CD4-positive, CD25-positive, alpha-beta regulatory T cell (primary cell): ENCODE measurements around the gene NEU4. TPM values are rescaled to one million over a fixed set of nuclear protein-coding genes. Genes with fewer than 3 reads are reported as not detected.

Experiments
- ATAC-seq, 2 donors: fragments of 150-1000 bp; cut with Tn5 transposase; one replicate each; pipeline ENCODE4 v1.10.0; 2021; ENCODE audit warnings: low read depth in 2 of 2, moderate number of reproducible peaks in 2 of 2, moderate library complexity in 1 of 2
- DNase-seq, 3 donors: peaks; one replicate each; pipeline versions ENCODE4 v3.0.0 to v3.0.0-alpha.2; 2012 to 2022; ENCODE audit warnings: mixed read lengths in 1 of 3
- H3K27ac ChIP-seq: one replicate; pipeline ENCODE4 v1.7.0; 2013; ENCODE audit warnings: mild to moderate bottlenecking, low read length; ENCODE audit not compliant: insufficient read depth, poor library complexity, severe bottlenecking
- H3K27me3 ChIP-seq: one replicate; pipeline ENCODE4 v1.7.0; 2013; ENCODE audit warnings: low read length; ENCODE audit not compliant: control insufficient read depth, insufficient read depth
- H3K36me3 ChIP-seq: one replicate; pipeline ENCODE4 v1.7.0; 2013; ENCODE audit warnings: mild to moderate bottlenecking, low read length, moderate library complexity; ENCODE audit not compliant: control insufficient read depth, insufficient read depth
- H3K4me1 ChIP-seq: 2 replicates; pipeline ENCODE4 v1.7.0; 2013; ENCODE audit warnings: mild to moderate bottlenecking, low read length; ENCODE audit not compliant: insufficient read depth, control insufficient read depth, poor library complexity, severe bottlenecking
- H3K4me3 ChIP-seq: one replicate; pipeline ENCODE4 v1.7.0; 2013; ENCODE audit warnings: low read depth, mild to moderate bottlenecking, low read length, moderate library complexity
- H3K9me3 ChIP-seq, 2 experiments: 1 replicate in 1 of 2; 2 replicates in 1 of 2; pipeline ENCODE4 v1.7.0; 2013; ENCODE audit warnings: low read length in 2 of 2, mild to moderate bottlenecking in 1 of 2, moderate library complexity in 1 of 2; ENCODE audit not compliant: control insufficient read depth in 2 of 2
- H3K27ac Mint-ChIP-seq, 3 donors: one replicate each; pipeline ENCODE4 v1.8.0; 2020 to 2022; ENCODE audit warnings: mild to moderate bottlenecking in 3 of 3, mixed read lengths in 3 of 3, moderate library complexity in 2 of 3
- H3K27me3 Mint-ChIP-seq: one replicate; pipeline ENCODE4 v1.8.0; 2022; ENCODE audit warnings: mild to moderate bottlenecking, mixed read lengths
- H3K36me3 Mint-ChIP-seq: one replicate; pipeline ENCODE4 v1.8.0; 2020; ENCODE audit warnings: mixed read lengths
- H3K4me1 Mint-ChIP-seq, 4 donors: one replicate each; pipeline ENCODE4 v1.8.0; 2020 to 2022; ENCODE audit warnings: mixed read lengths in 4 of 4, mild to moderate bottlenecking in 1 of 4
- H3K4me3 Mint-ChIP-seq, 4 donors: one replicate each; pipeline ENCODE4 v1.8.0; 2020 to 2022; ENCODE audit warnings: mild to moderate bottlenecking in 4 of 4, mixed read lengths in 4 of 4, moderate library complexity in 3 of 4
- H3K9me3 Mint-ChIP-seq, 7 donors: one replicate each; pipeline ENCODE4 v1.8.0; 2020 to 2022; ENCODE audit warnings: mixed read lengths in 7 of 7, mild to moderate bottlenecking in 3 of 7, moderate library complexity in 2 of 7
- polyA plus RNA-seq, 4 donors: library from polyadenylated mRNA; unstranded; fragments of 300-500 nt; fragmentation: Illumina TruSeq; gene quantifications; one replicate each; pipeline ENCODE4 v1.2.3, GENCODE V29; 2021
- total RNA-seq: library from RNA; stranded (reverse); gene quantifications from one replicate; pipeline ENCODE4 v1.2.3, GENCODE V29; 2022

Gene NEU4
- total and polyA plus RNA-seq, 5 donors from 2014 or later: 0.16 to 3.8 (median 0.67) TPM; not detected in 2

DNA sequence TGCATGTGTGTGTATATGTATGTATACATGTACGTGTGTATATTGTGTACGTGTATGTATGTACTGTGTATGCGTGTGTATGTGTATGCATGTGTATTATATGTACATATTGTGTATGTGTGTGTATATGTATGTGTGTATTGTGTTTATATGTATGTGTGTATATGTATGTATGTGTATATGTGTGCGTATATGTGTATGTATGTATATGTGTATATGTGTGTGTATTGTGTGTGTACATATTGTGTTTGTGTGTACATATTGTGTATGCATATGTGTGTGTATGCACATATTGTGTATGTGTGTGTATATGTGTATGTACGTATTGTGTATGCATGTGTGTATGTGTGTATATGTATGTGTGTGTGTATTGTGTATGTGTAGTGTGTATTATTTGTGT, 15.6 kb upstream of the NEU4 start:
- peaks cover 5% of the 10 kb centered on the region for H3K27me3 Mint-ChIP-seq
- no peak overlapping the region for H3K4me3 Mint-ChIP-seq
- Histone ChIP-seq H3K27ac (no peak overlapping the region), H3K9me3 (no peaks in the 10 kb centered on the region), H3K27me3 (no peaks in the 10 kb centered on the region), H3K4me3 (no peak overlapping the region), H3K36me3 (no peaks in the 10 kb centered on the region), H3K4me1 (no peaks in the 10 kb centered on the region)
- no peak overlapping the region for H3K27ac Mint-ChIP-seq
- no peaks in the 10 kb centered on the region for H3K9me3 Mint-ChIP-seq
- ATAC-seq (no peak), DNase-seq (no peak)
- no peaks in the 10 kb centered on the region for H3K4me1 Mint-ChIP-seq
- no peaks in the 10 kb centered on the region for H3K36me3 Mint-ChIP-seq

DNA sequence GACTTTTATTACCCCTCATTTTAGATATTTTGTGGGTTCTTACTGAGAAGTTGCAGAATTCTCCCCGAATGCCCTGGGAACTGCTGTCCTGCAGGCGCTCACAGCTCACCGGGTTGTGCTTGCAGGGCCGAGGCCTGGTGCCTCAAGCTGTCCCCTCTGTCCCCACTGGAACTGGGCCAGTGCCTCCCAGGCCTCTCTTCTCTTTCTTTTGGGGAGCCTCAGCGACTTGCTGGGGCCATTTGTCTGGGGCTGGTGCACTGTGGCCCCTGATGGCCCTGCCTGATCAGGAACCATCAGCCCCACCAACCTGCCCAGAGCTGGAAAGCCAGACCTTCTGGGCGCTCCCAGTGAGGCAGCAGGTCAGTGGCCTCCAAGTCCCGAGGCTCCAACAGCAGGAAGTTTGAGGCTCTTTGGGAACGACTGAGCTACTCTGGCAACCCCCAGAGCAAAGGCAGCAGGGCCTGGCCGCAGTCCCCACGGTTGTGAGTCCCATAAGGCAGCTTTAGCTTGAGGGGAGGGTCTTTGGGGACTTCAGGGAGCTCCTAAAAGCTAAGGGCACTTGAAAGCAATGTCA, 14.7 kb upstream of the NEU4 start:
- no peak overlapping the region for H3K4me3 ChIP-seq
- no peaks in the 10 kb centered on the region for H3K4me1 Mint-ChIP-seq
- H3K4me1 ChIP-seq: no peaks in the 10 kb centered on the region
- DNase-seq (no peak), ATAC-seq (no peak)
- no peak overlapping the region for H3K27ac ChIP-seq
- no peak overlapping the region for H3K27ac Mint-ChIP-seq
- no peaks in the 10 kb centered on the region for H3K36me3 ChIP-seq
- no peak overlapping the region for H3K4me3 Mint-ChIP-seq
- no peaks in the 10 kb centered on the region for H3K9me3 Mint-ChIP-seq
- no peaks in the 10 kb centered on the region for H3K9me3 ChIP-seq
- no peaks in the 10 kb centered on the region for H3K27me3 ChIP-seq
- peaks cover 5% of the 10 kb centered on the region for H3K27me3 Mint-ChIP-seq
- H3K36me3 Mint-ChIP-seq: no peaks in the 10 kb centered on the region

DNA sequence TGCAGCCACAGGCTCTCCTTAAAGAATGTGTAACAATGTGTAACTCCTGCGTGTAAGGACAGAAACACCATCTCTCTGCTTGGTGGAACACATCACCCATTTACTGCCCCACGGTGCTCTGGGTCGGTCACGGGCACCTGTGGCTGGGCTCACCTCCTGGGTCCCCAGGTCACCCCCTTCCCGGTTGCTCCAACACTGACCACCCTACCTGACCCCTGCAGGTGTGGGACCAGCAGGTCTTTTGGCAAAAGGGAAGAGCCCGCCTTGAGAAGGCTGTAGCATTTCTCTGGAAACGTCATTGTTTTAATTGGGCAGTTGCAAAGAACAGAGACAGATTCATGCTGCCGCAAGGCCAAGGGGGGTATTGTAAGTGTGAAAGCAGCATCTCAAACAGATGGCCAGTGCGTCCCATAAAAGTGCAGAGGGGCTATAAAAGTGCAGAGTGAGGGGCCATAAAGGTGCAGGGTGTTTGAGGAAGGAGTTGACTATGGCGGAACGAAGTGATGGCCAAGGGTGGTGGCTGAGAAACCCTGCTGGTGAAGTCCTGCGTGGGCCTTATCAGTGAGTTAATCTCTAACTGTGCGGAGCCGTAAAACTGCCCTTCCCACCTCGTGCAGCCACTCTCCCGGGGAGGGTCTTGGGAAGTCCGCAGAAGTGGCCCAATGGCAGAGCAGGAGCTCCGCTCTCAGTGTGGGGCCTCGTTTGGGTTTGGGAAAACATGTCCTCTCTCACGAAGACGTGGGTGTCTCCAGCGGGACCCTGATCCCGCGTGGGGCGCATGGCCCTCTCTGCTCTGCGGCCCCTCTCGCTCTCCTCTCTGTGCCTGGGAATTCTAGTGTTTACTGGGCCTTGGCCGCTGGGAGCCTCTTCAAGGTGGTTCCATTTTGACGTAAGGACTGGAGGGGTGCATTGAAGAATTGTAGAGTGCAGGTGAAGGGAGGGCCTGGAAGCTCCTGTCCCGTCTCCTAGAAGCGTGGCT, 13.7 kb upstream of the NEU4 start:
- DNase-seq: no peak
- no peaks in the 10 kb centered on the region for H3K9me3 ChIP-seq

DNA sequence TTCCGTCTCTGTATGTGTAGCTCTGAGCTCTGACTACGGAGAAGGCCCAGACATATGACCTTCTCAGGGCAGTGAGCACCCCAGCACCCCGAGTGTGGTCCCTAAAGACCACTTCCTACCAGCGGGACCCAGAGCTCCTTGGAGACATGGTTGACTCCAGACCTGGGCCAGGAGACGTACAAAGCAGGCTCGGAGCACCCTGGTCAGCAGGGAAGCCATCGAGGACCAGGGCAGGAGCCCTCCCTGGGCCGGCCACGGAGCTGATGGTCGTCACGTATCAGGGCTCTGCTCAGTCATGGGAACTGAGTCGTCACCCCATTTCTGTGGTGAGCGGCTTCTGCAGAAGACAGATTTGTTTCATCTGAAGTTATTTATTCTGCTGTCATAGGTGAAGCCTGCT, 12.8 kb upstream of the NEU4 start:
- H3K36me3 ChIP-seq: no peaks in the 10 kb centered on the region
- H3K27me3 ChIP-seq: no peaks in the 10 kb centered on the region
- H3K4me1 ChIP-seq: no peaks in the 10 kb centered on the region
- no peaks in the 10 kb centered on the region for H3K4me1 Mint-ChIP-seq
- H3K9me3 ChIP-seq: no peaks in the 10 kb centered on the region
- no peak overlapping the region for H3K4me3 Mint-ChIP-seq
- no peaks in the 10 kb centered on the region for H3K36me3 Mint-ChIP-seq
- peaks cover 2% of the 10 kb centered on the region for H3K27me3 Mint-ChIP-seq
- no peak overlapping the region for H3K27ac Mint-ChIP-seq
- ATAC-seq (no peak), DNase-seq (no peak)
- H3K27ac ChIP-seq: no peak overlapping the region
- no peaks in the 10 kb centered on the region for H3K9me3 Mint-ChIP-seq
- no peak overlapping the region for H3K4me3 ChIP-seq

More for the DNA sequence above, 13.7 kb upstream of the NEU4 start:
- no peak overlapping the region for H3K4me3 Mint-ChIP-seq
- no peaks in the 10 kb centered on the region for H3K36me3 ChIP-seq
- H3K27me3 ChIP-seq: no peaks in the 10 kb centered on the region
- H3K27ac ChIP-seq: no peak overlapping the region
- H3K4me3 ChIP-seq: no peak overlapping the region
- H3K27me3 Mint-ChIP-seq: peaks cover 5% of the 10 kb centered on the region
- H3K4me1 ChIP-seq: no peaks in the 10 kb centered on the region
- H3K27ac Mint-ChIP-seq: no peak overlapping the region
- no peaks in the 10 kb centered on the region for H3K9me3 Mint-ChIP-seq
- no peaks in the 10 kb centered on the region for H3K4me1 Mint-ChIP-seq
- no peak for ATAC-seq
- H3K36me3 Mint-ChIP-seq: no peaks in the 10 kb centered on the region

GRCh38 chr2:241796610-241797138, 12.3 kb upstream of the NEU4 start:
- ATAC-seq (no peak), DNase-seq (no peak)
- Histone ChIP-seq H3K4me1 (no peaks in the 10 kb centered on the region), H3K4me3 (no peak overlapping the region), H3K27ac (no peak overlapping the region), H3K27me3 (no peaks in the 10 kb centered on the region), H3K9me3 (no peaks in the 10 kb centered on the region), H3K36me3 (no peaks in the 10 kb centered on the region)
- no peaks in the 10 kb centered on the region for H3K36me3 Mint-ChIP-seq
- H3K27me3 Mint-ChIP-seq: peaks cover 4% of the 10 kb centered on the region
- H3K4me3 Mint-ChIP-seq: no peak overlapping the region
- no peaks in the 10 kb centered on the region for H3K9me3 Mint-ChIP-seq
- H3K4me1 Mint-ChIP-seq: no peaks in the 10 kb centered on the region
- no peak overlapping the region for H3K27ac Mint-ChIP-seq

DNA sequence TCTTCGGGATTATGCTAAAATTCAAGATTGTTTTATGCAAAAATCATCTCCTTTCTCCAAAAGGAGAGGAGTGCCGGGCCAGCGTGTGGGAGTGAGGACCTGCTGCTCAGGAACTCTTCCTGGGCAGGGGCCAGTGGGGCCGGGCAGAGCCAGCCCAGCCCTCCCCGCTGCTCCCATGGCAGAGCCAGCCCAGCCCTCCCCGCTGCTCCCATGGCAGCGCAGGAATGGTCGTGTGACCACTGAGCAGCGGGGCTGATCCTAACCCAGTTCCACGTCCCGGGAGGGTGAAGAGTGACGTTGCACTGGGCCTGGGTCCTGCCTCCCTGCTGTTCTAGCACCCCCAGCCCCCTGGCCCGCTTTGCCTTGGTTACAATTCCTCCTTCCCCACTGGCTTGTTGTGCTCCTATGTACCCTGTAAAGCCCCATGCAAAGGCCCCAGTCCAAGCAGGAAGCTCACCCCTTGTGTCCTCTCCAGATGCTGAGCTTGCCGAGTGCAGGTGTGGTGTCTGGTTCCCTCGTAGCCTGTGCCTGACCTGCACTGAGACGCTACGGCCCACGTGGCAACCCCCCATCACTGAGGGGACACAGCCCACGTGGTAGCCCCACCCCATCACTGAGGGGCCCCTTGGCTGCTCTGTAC, 11.4 kb upstream of the NEU4 start:
- peak overlapping the region in 1 of 3 donors; percentile 36 for H3K27ac Mint-ChIP-seq
- no peak for DNase-seq

GRCh38 chr2:241798081-241798630, 10.8 kb upstream of the NEU4 start:
- no peaks in the 10 kb centered on the region for H3K36me3 Mint-ChIP-seq
- no peak overlapping the region for H3K4me3 Mint-ChIP-seq
- no peak overlapping the region for H3K4me3 ChIP-seq
- no peaks in the 10 kb centered on the region for H3K4me1 Mint-ChIP-seq
- no peak overlapping the region for H3K27ac ChIP-seq
- H3K36me3 ChIP-seq: no peaks in the 10 kb centered on the region
- H3K27ac Mint-ChIP-seq: no peak overlapping the region
- no peak for DNase-seq
- no peaks in the 10 kb centered on the region for H3K9me3 ChIP-seq
- ATAC-seq: no peak
- peaks cover 6% of the 10 kb centered on the region for H3K27me3 Mint-ChIP-seq
- peaks cover 4% of the 10 kb centered on the region for H3K4me1 ChIP-seq
- no peaks in the 10 kb centered on the region for H3K9me3 Mint-ChIP-seq
- no peaks in the 10 kb centered on the region for H3K27me3 ChIP-seq

More for the DNA sequence above, 11.4 kb upstream of the NEU4 start:
- no peak overlapping the region for H3K4me3 Mint-ChIP-seq
- no peaks in the 10 kb centered on the region for H3K36me3 ChIP-seq
- H3K9me3 Mint-ChIP-seq: no peaks in the 10 kb centered on the region
- H3K27me3 ChIP-seq: no peaks in the 10 kb centered on the region
- peaks cover 4% of the 10 kb centered on the region for H3K27me3 Mint-ChIP-seq
- H3K36me3 Mint-ChIP-seq: no peaks in the 10 kb centered on the region
- H3K4me1 Mint-ChIP-seq: no peaks in the 10 kb centered on the region
- H3K4me1 ChIP-seq: no peaks in the 10 kb centered on the region
- ATAC-seq: no peak
- no peak overlapping the region for H3K4me3 ChIP-seq
- H3K27ac ChIP-seq: no peak overlapping the region
- H3K9me3 ChIP-seq: no peaks in the 10 kb centered on the region
